Esophagus squamous epithelium (tissue), 4 donors: ENCODE data around the gene GPX2.

Experiments
- POLR2A ChIP-seq, 4 donors: fragments of 450-650 bp; IDR thresholded peaks; one replicate each; pipeline ENCODE4 v1.6.1; 2017; ENCODE audit warnings: antibody characterized with exemption in 4 of 4, mild to moderate bottlenecking in 4 of 4, moderate library complexity in 3 of 4
- TF ChIP-seq, protein P1 (sequence below), 6 experiments: fragments of 450-650 bp in 4 of 6; fragments of 200-600 bp in 2 of 6; sonication (generic) in 2 of 6; IDR thresholded peaks; one replicate each; pipeline ENCODE4 v1.5.1; 2016 to 2019; ENCODE audit warnings: antibody characterized with exemption in 6 of 6, mild to moderate bottlenecking in 4 of 6, moderate library complexity in 4 of 6

DNA sequence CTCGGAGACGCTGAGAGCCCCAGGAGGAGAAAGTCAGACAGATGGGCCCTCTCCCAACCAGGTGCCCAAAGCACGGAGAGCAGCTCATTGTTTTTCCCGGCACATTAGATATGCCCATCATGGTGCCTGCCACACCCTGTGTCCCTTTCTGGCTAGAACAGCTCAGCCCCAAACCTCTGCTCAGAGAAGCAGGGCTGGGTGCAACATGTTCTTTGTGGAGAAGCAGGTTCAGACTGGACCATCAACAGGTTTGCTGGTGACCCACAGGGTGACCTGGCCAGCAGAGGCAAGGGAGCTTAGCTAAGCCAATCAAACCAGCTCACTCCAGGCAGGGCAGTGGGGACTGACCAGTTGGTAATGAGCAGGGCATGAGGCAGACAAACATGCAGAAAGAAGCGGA is 16.2 kb upstream of the GPX2 start:
- TF ChIP-seq, protein P1, sequence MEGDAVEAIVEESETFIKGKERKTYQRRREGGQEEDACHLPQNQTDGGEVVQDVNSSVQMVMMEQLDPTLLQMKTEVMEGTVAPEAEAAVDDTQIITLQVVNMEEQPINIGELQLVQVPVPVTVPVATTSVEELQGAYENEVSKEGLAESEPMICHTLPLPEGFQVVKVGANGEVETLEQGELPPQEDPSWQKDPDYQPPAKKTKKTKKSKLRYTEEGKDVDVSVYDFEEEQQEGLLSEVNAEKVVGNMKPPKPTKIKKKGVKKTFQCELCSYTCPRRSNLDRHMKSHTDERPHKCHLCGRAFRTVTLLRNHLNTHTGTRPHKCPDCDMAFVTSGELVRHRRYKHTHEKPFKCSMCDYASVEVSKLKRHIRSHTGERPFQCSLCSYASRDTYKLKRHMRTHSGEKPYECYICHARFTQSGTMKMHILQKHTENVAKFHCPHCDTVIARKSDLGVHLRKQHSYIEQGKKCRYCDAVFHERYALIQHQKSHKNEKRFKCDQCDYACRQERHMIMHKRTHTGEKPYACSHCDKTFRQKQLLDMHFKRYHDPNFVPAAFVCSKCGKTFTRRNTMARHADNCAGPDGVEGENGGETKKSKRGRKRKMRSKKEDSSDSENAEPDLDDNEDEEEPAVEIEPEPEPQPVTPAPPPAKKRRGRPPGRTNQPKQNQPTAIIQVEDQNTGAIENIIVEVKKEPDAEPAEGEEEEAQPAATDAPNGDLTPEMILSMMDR (IDR thresholded peaks at IDR 0.05), result no peak
- no peak for TF ChIP-seq POLR2A (IDR thresholded peaks at IDR 0.05)
